SK-N-MC (cell line): ENCODE measurements around the gene CYP2D6.
"Not testable (repeated sequence)": the region's sequence is repeated elsewhere in the genome, so short reads cannot be mapped to it uniquely, and the experiment has no call there.

Experiments used
- DNase-seq: peaks from one replicate; pipeline ENCODE4 v3.0.0-alpha.2; 2011; ENCODE audit warnings: low read depth, low spot score
- H3K27ac ChIP-seq: fragments of 200-600 bp; sonication (generic); 2 replicates; pipeline ENCODE4 v1.5.1; 2016; ENCODE audit warnings: mixed run types
- H3K36me3 ChIP-seq: fragments of 200-600 bp; sonication (generic); 2 replicates; pipeline ENCODE4 v1.6.1; 2017; ENCODE audit warnings: antibody characterized with exemption, low read length, mixed read lengths; ENCODE audit not compliant: insufficient read depth
- H3K4me3 ChIP-seq: fragments of 200-600 bp; sonication (generic); 2 replicates; pipeline ENCODE4 v1.5.1; 2016
- H3K9ac ChIP-seq: fragments of 200-600 bp; sonication (generic); 2 replicates; pipeline ENCODE4 v1.8.0; 2017; ENCODE audit warnings: mixed run types, mixed read lengths; ENCODE audit not compliant: insufficient read length
- H3K9me3 ChIP-seq: fragments of 200-600 bp; sonication (generic); 2 replicates; pipeline ENCODE4 v1.6.1; 2017; ENCODE audit warnings: low read depth, mild to moderate bottlenecking, antibody characterized with exemption, low read length, moderate library complexity, mixed read lengths
- EZH2 ChIP-seq: fragments of 200-600 bp; sonication (generic); IDR thresholded peaks from one replicate; pipeline ENCODE4 v1.6.1; 2017; ENCODE audit warnings: antibody characterized with exemption
- FOXP2 ChIP-seq: optimal IDR thresholded peaks from 2 replicates; pipeline ENCODE3; 2011; ENCODE audit warnings: mild to moderate bottlenecking, moderate library complexity; ENCODE audit not compliant: insufficient read depth; ENCODE audit errors: extremely low read length, control extremely low read depth
- POLR2AphosphoS5 ChIP-seq: IDR thresholded peaks from 2 replicates; pipeline ENCODE4 v1.6.1; 2012; ENCODE audit warnings: mild to moderate bottlenecking, low read depth, low read length, borderline replicate concordance

The CYP2D6 gene

DNA sequence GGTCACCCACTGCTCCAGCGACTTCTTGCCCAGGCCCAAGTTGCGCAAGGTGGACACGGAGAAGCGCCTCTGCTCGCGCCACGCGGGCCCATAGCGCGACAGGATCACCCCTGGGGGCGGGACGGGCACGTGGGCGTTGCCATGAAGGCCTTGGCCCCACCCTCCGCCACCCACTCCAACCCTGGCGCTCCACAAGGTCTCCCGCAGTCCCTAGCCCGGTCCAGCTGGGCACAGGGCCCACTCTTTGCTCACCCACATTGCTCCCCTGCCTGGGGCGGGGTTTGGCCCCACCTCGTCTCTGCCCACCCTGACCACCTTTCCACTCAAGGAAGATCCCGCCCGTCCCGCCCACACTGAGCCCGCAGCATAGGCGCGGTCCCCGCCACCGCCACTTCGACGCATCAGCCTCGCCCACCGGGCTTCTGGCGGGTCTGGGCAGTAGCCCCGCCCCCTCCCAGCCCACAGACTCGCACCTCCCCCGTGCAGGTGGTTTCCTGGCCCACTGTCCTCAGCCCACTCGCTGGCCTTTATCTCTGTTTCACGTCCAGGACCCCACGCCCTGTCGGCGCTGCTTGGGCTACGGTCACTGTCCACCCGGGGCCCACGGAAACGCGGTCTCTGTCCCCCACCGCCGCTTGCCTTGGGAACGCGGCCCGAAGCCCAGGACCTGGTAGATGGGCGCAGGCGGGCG lies 12.3 kb upstream of the CYP2D6 start:
- TF ChIP-seq EZH2 (no peak), POLR2AphosphoS5 (no peak), FOXP2 (no peak)
- DNase-seq = no peak

DNA sequence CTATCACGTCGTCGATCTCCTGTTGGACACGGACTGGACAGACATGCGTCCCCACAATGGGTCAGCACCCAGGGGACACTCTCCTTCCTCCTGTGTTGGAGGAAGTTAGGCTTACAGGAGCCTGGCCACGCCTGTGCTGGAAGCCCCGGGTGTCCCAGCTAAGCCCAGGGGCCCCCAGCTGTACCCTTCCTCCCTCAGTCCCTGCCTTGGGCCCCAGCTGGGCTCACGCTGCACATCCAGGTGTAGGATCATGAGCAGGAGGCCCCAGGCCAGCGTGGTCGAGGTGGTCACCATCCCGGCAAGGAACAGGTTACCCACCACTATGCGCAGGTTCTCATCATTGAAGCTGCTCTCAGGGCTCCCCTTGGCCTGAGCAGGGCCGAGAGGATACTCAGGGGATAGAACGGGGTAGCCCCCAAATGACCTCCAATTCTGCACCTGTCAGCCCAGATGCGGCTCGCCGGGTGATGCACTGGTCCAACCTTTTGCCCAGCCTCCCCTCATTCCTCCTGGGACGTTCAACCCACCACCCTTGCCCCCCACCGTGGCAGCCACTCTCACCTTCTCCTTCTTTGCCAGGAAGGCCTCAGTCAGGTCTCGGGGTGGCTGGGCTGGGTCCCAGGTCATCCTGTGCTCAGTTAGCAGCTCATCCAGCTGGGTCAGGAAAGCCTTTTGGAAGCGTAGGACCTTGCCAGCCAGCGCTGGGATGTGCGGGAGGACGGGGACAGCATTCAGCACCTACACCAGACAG lies 10.9 kb upstream of the CYP2D6 start:
- not testable (repeated sequence) for H3K9me3 ChIP-seq, H3K4me3 ChIP-seq, H3K36me3 ChIP-seq, H3K27ac ChIP-seq, DNase-seq, H3K9ac ChIP-seq

More for the DNA sequence above, 12.3 kb upstream of the CYP2D6 start:
- no peak overlapping the region for H3K27ac ChIP-seq
- H3K9ac ChIP-seq = no peak overlapping the region
- no peaks in the 10 kb centered on the region for H3K9me3 ChIP-seq
- H3K4me3 ChIP-seq = no peak overlapping the region
- no peaks in the 10 kb centered on the region for H3K36me3 ChIP-seq

DNA sequence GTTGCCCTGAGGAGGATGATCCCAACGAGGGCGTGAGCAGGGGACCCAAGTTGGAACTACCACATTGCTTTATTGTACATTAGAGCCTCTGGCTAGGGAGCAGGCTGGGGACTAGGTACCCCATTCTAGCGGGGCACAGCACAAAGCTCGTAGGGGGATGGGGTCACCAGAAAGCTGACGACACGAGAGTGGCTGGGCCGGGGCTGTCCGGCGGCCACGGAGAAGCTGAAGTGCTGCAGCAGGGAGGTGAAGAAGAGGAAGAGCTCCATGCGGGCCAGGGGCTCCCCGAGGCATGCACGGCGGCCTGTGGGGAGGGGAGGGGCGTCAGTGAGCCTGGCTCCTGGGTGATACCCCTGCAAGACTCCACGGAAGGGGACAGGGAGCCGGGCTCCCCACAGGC lies 9.5 kb upstream of the CYP2D6 start:
- H3K9ac ChIP-seq, H3K36me3 ChIP-seq, DNase-seq, H3K27ac ChIP-seq, H3K4me3 ChIP-seq, H3K9me3 ChIP-seq: not testable (repeated sequence)

DNA sequence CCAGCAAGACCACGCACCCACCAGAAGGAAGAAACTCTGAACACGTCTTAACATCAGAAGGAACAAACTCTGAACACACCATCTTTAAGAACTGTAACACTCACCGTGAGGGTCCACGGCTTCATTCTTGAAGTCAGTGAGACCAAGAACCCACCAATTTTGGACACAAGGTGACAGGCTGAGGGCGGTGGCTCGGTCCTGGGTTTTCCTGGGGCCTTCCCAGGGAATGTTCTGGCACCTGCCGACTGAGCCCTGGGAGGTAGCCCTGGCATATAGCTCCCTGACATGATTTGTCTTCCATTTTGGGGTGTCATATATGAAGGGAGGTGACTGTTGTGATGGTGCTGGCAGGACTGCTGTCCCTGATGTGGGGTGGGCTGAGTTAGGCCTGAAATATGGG lies 8.9 kb upstream of the CYP2D6 start:
- H3K9ac ChIP-seq, H3K27ac ChIP-seq, H3K4me3 ChIP-seq, H3K36me3 ChIP-seq, H3K9me3 ChIP-seq, DNase-seq: not testable (repeated sequence)

DNA sequence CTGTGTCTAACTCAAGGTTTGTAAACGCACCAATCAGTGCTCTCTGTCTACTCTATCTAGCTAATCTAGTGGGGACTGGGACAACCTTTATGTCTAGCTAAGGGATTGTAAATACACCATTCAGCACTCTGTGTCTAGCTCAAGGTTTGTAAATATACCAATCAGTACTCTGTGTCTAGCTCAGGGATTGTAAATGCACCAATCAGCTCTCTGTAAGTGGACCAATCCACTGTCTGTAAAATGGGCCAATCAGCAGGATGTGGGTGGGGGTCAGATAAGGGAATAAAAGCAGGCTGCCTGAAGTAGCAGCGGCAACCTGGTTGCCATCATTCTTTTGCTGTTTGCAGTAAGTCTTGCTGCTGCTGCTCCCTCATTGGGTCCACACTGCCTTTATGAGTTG lies 8.4 kb upstream of the CYP2D6 start:
- H3K9me3 ChIP-seq = no peaks in the 10 kb centered on the region
- H3K27ac ChIP-seq = no peak overlapping the region
- no peak overlapping the region for H3K4me3 ChIP-seq
- TF ChIP-seq EZH2 (no peak), FOXP2 (no peak), POLR2AphosphoS5 (no peak)
- H3K9ac ChIP-seq = no peak overlapping the region
- H3K36me3 ChIP-seq = no peaks in the 10 kb centered on the region
- DNase-seq = no peak

DNA sequence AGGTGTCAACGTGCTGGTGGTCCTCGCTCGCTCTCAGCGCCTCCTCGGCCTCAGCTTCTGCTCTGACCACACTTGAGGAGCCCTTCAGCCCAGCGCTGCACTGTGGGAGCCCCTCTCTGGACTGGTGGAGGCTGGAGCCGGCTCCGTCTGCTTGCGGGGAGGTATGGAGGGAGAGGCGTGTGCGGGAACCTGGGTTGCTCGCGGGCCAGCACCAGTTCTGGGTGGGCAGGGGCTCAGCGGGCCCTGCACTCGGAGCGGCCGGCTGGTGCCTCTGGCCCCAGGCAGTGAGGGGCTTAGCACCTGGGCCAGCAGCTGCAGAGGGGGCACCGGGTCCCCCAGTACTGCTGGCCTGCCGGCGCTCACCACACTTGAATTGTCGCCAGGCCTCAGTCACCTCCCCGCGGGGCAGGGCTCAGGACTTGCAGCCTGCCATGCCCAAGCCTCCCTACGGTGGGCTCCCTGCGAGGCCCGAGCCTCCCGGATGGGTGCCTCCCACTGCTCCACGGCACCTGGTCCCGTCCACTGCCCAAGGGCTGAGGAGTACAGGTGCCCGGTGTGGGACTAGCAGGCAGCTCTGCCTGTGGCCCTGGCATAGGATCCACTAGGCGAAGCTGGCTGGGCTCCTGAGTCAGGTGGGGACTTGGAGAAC lies 7.6 kb upstream of the CYP2D6 start:
- Histone ChIP-seq H3K9ac (no peak overlapping the region), H3K36me3 (no peaks in the 10 kb centered on the region), H3K9me3 (no peaks in the 10 kb centered on the region), H3K27ac (no peak overlapping the region), H3K4me3 (no peak overlapping the region)
- no peak for DNase-seq
- TF ChIP-seq POLR2AphosphoS5 (no peak), FOXP2 (no peak), EZH2 (no peak)

DNA sequence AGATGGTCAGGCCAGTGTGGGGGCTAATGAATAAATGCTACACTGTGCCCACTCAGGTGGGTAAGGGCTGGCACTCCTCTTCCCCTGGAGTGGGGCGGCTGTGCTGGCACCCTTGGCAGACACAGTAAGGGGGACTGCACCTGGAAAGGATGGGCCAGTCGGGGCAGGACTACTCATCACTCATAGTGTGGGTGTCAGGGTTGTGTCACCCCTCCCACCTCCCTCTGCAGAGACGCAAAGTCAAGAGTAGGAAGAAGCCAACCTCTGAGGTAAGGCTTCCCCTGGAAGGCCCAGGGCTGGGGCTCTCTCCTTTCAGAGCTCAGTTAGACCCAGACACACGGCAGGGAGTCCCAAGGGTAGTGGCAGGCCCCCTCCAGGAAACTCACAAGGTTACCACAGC lies 5.1 kb upstream of the CYP2D6 start:
- H3K9me3 ChIP-seq, DNase-seq, H3K36me3 ChIP-seq: not testable (repeated sequence)

DNA sequence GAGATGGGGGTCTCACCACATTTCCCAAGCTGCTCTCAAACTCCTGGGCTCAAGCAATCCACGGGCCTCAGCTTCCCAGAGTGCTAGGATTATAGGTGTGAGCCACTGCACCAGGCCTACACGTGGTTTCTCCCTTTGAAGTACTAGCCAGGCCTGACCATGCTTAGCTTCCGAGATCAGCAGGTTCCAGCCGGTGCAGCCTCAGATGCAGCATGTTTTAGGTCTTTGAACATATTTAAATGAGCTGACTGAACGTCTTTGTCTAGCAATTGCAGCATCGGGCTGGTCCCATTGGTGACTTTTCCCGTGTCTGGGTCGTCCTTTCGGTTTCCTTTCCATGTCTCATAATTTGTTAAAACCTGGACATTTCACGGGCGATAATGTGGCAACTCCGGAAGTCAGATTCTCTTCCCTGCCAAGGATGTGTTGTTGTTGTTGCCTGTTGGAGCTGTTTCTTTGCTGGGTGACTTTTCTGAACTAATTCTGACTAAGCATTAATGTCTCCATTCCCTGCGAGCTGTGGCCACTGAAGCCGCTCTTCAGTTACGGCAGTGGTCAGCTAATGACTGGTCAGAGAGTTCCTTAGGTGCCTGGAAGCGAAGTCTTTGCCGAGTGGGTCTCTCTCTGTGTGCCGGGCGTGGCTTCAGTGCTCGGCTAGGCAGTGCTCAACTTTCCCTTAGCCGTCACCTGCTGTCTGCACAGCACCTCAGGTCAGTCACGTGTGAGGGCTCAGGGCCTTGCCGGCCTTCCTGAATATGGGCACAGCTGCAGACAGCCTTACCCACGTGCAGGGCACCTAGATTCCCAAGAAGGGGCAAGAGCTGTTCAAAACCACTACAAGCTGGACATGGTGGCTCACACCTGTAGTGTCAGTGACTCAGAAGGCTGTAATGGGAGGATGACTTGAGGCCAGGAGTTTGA lies 3.8 kb upstream of the CYP2D6 start:
- Histone ChIP-seq H3K9ac (no peak overlapping the region), H3K36me3 (no peaks in the 10 kb centered on the region), H3K27ac (no peak overlapping the region), H3K4me3 (no peak overlapping the region), H3K9me3 (no peaks in the 10 kb centered on the region)
- no peak for DNase-seq
- TF ChIP-seq FOXP2 (no peak), EZH2 (no peak), POLR2AphosphoS5 (no peak)

More for the DNA sequence above, 5.1 kb upstream of the CYP2D6 start:
- not testable (repeated sequence) for H3K9ac ChIP-seq, H3K27ac ChIP-seq, H3K4me3 ChIP-seq
